Hepatocyte (in vitro differentiated cells): ENCODE measurements around the gene KCNJ15. TPM values are rescaled to one million over a fixed set of nuclear protein-coding genes. Genes with fewer than 3 reads are reported as not detected.
A peak's percentile ranks its signal among the peaks of the same experiment; 100 is the strongest.

ENCODE experiments used
- DNase-seq: peaks from one replicate; pipeline ENCODE4 v3.0.0-alpha.2; 2016; ENCODE audit warnings: low spot score
- H2AFZ ChIP-seq: fragments of 200-600 bp; sonication (generic); 2 replicates; pipeline ENCODE4 v1.6.0; 2016; ENCODE audit warnings: antibody characterized with exemption, mild to moderate bottlenecking
- H3K27ac ChIP-seq: fragments of 200-600 bp; sonication (generic); 2 replicates; pipeline ENCODE4 v1.5.1; 2016; ENCODE audit warnings: mild to moderate bottlenecking
- H3K27me3 ChIP-seq: fragments of 200-600 bp; sonication (generic); 2 replicates; pipeline ENCODE4 v1.6.1; 2016
- H3K36me3 ChIP-seq: fragments of 200-600 bp; sonication (generic); replicated peaks from 2 replicates; pipeline ENCODE4 v1.5.1; 2016; ENCODE audit warnings: low read depth; ENCODE audit not compliant: insufficient read depth
- H3K4me1 ChIP-seq: fragments of 200-600 bp; sonication (generic); 2 replicates; pipeline ENCODE4 v1.5.1; 2016; ENCODE audit warnings: mild to moderate bottlenecking, moderate library complexity; ENCODE audit not compliant: insufficient read depth
- H3K4me2 ChIP-seq: fragments of 200-600 bp; sonication (generic); 2 replicates; pipeline ENCODE4 v1.6.0; 2016
- H3K4me3 ChIP-seq: fragments of 200-600 bp; sonication (generic); 2 replicates; pipeline ENCODE4 v1.5.1; 2016; ENCODE audit warnings: mild to moderate bottlenecking
- H3K79me2 ChIP-seq: fragments of 200-600 bp; sonication (generic); 2 replicates; pipeline ENCODE4 v1.6.0; 2017; ENCODE audit warnings: mild to moderate bottlenecking
- H3K9me2 ChIP-seq: fragments of 200-600 bp; sonication (generic); replicated peaks from 2 replicates; pipeline ENCODE4 v1.6.0; 2017; ENCODE audit warnings: mild to moderate bottlenecking; ENCODE audit not compliant: insufficient read depth
- H3K9me3 ChIP-seq: fragments of 200-600 bp; sonication (generic); 2 replicates; pipeline ENCODE4 v1.5.1; 2016; ENCODE audit warnings: low read depth, mild to moderate bottlenecking
- H4K20me1 ChIP-seq: fragments of 200-600 bp; sonication (generic); 2 replicates; pipeline ENCODE4 v1.6.0; 2016; ENCODE audit warnings: mild to moderate bottlenecking; ENCODE audit not compliant: insufficient read depth, poor library complexity, severe bottlenecking
- CTCF ChIP-seq: fragments of 200-600 bp; sonication (generic); IDR thresholded peaks from 2 replicates; pipeline ENCODE4 v1.5.1; 2016; ENCODE audit warnings: antibody characterized with exemption, mild to moderate bottlenecking; ENCODE audit not compliant: poor library complexity
- EZH2 ChIP-seq: fragments of 200-600 bp; sonication (generic); IDR thresholded peaks from 2 replicates; pipeline ENCODE4 v1.6.1; 2016; ENCODE audit warnings: antibody characterized with exemption, mild to moderate bottlenecking, borderline replicate concordance
- EZH2phosphoT487 ChIP-seq: fragments of 200-600 bp; sonication (generic); IDR thresholded peaks from one replicate; pipeline ENCODE4 v1.6.1; 2018; ENCODE audit warnings: antibody characterized with exemption, mild to moderate bottlenecking, low read depth, moderate library complexity; ENCODE audit not compliant: unreplicated experiment, severe bottlenecking
- WGBS: methylation state at CpG from one replicate; pipeline ENCODE4 v1.1.6; 2016; ENCODE audit warnings: low lambda C conversion rate; ENCODE audit errors: missing lambda C conversion rate; 5-methylcytosine and 5-hydroxymethylcytosine counted together
- polyA plus RNA-seq: library from polyadenylated mRNA; unstranded; fragments of >200 nt; fragmentation: Nextera tagmentation; extraction: Ambion mirVana; gene quantifications from 2 replicates; pipeline ENCODE4 v1.2.1, GENCODE V29; 2016
- total RNA-seq: library from RNA; depleted of rRNA; stranded (reverse); fragments of >200 nt; gene quantifications from 2 replicates; pipeline ENCODE4 v1.2.3, GENCODE V29; 2014

KCNJ15 gene
- total and polyA plus RNA-seq, 2 experiments from 2014 or later: 0.43 to 0.88 TPM

- Histone ChIP-seq H3K4me3 (no peak overlapping the region), H3K27me3 (no peaks in the 10 kb centered on the region), H3K27ac (no peak overlapping the region)
Measured at GRCh38 chr21:38301321-38302214, 44.8 kb downstream of the KCNJ15 start.

GRCh38 chr21:38303300-38303699 is 46.5 kb downstream of the KCNJ15 start:
- H3K4me1 ChIP-seq: peaks cover 19% of the 10 kb centered on the region
- WGBS: 60% methylated on average over 3 of the region's 3 CpGs

More at GRCh38 chr21:38301321-38302214, 44.8 kb downstream of the KCNJ15 start:
- no peaks in the 10 kb centered on the region for H3K9me3 ChIP-seq
- peaks cover 19% of the 10 kb centered on the region for H3K4me1 ChIP-seq
- H3K79me2 ChIP-seq: no peaks in the 10 kb centered on the region
- no peaks in the 10 kb centered on the region for H3K9me2 ChIP-seq
- H4K20me1 ChIP-seq: no peaks in the 10 kb centered on the region
- H3K36me3 ChIP-seq: no peaks in the 10 kb centered on the region
- 87% methylated on average over 15 of the region's 15 CpGs for WGBS
- H2AFZ ChIP-seq: no peak overlapping the region
- no peak for DNase-seq
- no peak overlapping the region for H3K4me2 ChIP-seq
- TF ChIP-seq EZH2: no peak
- TF ChIP-seq EZH2phosphoT487: no peak
- TF ChIP-seq CTCF: no peak

GRCh38 chr21:38306433-38307141 is 49.8 kb downstream of the KCNJ15 start:
- WGBS: 52% methylated on average over 7 of the region's 7 CpGs
- DNase-seq: peak; percentile 39
- TF ChIP-seq CTCF (no peak), EZH2phosphoT487 (no peak), EZH2 (no peak)

More at GRCh38 chr21:38303300-38303699, 46.5 kb downstream of the KCNJ15 start:
- H4K20me1 ChIP-seq: no peaks in the 10 kb centered on the region
- H3K27me3 ChIP-seq: no peaks in the 10 kb centered on the region
- no peaks in the 10 kb centered on the region for H3K36me3 ChIP-seq
- DNase-seq: peak; percentile 49
- no peak overlapping the region for H3K4me2 ChIP-seq
- no peaks in the 10 kb centered on the region for H3K79me2 ChIP-seq
- H2AFZ ChIP-seq: no peak overlapping the region
- no peak overlapping the region for H3K27ac ChIP-seq
- no peaks in the 10 kb centered on the region for H3K9me3 ChIP-seq
- H3K9me2 ChIP-seq: no peaks in the 10 kb centered on the region
- no peak overlapping the region for H3K4me3 ChIP-seq
- no peak for TF ChIP-seq EZH2phosphoT487
- TF ChIP-seq CTCF: no peak
- no peak for TF ChIP-seq EZH2

More at GRCh38 chr21:38306433-38307141, 49.8 kb downstream of the KCNJ15 start:
- no peaks in the 10 kb centered on the region for H4K20me1 ChIP-seq
- H3K36me3 ChIP-seq: no peaks in the 10 kb centered on the region
- H3K9me2 ChIP-seq: no peaks in the 10 kb centered on the region
- no peaks in the 10 kb centered on the region for H3K27me3 ChIP-seq
- H3K27ac ChIP-seq: no peak overlapping the region
- H3K4me1 ChIP-seq: peaks cover 6% of the 10 kb centered on the region
- no peaks in the 10 kb centered on the region for H3K9me3 ChIP-seq
- no peaks in the 10 kb centered on the region for H3K79me2 ChIP-seq
- H2AFZ ChIP-seq: no peak overlapping the region
- H3K4me2 ChIP-seq: peak overlapping the region; percentile 34
- no peak overlapping the region for H3K4me3 ChIP-seq
